Measurements from ENCODE around the gene NUDT3. TPM values are rescaled to one million over a fixed set of nuclear protein-coding genes. Genes with fewer than 3 reads are reported as not detected.
"Not testable (repeated sequence)": the region's sequence is repeated elsewhere in the genome, so short reads cannot be mapped to it uniquely, and the experiment has no call there.

The NUDT3 gene
- total RNA-seq, 4 donors from 2014 or later, result 17.3 to 28.1 (median 20.6) TPM

GRCh38 chr6:34325633-34326032 lies 66.8 kb downstream of the NUDT3 start:
- Histone ChIP-seq H3K27ac (no peak overlapping the region), H3K4me3 (no peak overlapping the region), H3K4me1 (no peaks in the 10 kb centered on the region), H3K27me3 (no peaks in the 10 kb centered on the region), H3K36me3 (no peaks in the 10 kb centered on the region), H3K9me3 (no peaks in the 10 kb centered on the region)
- TF ChIP-seq POLR2A (IDR thresholded peaks at IDR 0.05), result no peak
- TF ChIP-seq, protein P1, sequence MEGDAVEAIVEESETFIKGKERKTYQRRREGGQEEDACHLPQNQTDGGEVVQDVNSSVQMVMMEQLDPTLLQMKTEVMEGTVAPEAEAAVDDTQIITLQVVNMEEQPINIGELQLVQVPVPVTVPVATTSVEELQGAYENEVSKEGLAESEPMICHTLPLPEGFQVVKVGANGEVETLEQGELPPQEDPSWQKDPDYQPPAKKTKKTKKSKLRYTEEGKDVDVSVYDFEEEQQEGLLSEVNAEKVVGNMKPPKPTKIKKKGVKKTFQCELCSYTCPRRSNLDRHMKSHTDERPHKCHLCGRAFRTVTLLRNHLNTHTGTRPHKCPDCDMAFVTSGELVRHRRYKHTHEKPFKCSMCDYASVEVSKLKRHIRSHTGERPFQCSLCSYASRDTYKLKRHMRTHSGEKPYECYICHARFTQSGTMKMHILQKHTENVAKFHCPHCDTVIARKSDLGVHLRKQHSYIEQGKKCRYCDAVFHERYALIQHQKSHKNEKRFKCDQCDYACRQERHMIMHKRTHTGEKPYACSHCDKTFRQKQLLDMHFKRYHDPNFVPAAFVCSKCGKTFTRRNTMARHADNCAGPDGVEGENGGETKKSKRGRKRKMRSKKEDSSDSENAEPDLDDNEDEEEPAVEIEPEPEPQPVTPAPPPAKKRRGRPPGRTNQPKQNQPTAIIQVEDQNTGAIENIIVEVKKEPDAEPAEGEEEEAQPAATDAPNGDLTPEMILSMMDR (IDR thresholded peaks at IDR 0.05), result no peak
- no peak for DNase-seq

- DNase-seq, result no peak
- Histone ChIP-seq H3K9me3 (no peaks in the 10 kb centered on the region), H3K27me3 (no peaks in the 10 kb centered on the region), H3K4me3 (no peak overlapping the region), H3K27ac (no peak overlapping the region), H3K4me1 (no peaks in the 10 kb centered on the region), H3K36me3 (no peaks in the 10 kb centered on the region)
- TF ChIP-seq POLR2A (IDR thresholded peaks at IDR 0.05), result no peak
- TF ChIP-seq, protein P1 (IDR thresholded peaks at IDR 0.05), result no peak
These were observed 67.6 kb downstream of the NUDT3 start for GRCh38 chr6:34324738-34325444.

DNA sequence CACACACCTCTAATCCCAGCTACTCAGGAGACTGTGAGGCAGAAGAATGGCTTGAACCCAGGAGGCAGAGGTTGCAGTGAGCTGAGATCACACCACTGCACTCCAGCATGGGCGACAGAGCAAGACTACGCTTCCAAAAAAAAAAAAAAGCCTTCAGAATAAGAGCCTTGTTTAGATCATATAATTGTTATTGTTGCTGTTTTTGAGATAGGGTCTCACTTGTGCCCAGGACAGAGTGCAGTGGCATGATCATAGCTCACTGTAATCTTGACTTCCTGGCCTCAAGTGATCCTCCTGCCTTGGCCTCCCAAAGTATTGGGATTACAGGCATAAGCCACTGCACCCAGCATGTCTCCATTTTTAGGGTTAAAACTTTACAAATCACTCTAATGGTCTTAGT lies 68.2 kb downstream of the NUDT3 start:
- not testable (repeated sequence) for DNase-seq, H3K4me3 ChIP-seq, H3K27me3 ChIP-seq, H3K9me3 ChIP-seq, H3K4me1 ChIP-seq, H3K36me3 ChIP-seq, H3K27ac ChIP-seq

DNA sequence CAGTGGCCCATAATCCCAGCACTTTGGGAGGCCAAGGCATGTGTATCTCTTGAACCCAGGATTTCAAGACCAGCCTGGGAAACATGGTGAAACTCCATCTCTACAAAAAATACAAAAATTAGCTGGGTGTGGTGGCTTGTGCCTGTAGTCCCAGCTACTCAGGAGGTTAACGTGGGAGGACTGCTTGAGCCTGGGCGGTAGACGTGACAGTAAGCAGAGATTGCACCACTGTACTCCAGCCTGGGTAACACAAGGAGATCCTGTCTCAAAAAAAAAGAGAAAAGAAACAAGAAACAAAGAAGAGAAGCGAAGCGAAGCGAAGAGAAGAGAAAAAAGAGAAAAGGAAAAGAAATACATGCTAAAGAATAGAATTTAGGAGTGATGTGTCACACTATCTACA lies 69.2 kb downstream of the NUDT3 start:
- TF ChIP-seq, protein P1 (IDR thresholded peaks at IDR 0.05), result no peak
- no peak for TF ChIP-seq POLR2A (IDR thresholded peaks at IDR 0.05)

GRCh38 chr6:34322732-34323131 lies 69.7 kb downstream of the NUDT3 start:
- H3K4me1 ChIP-seq, result peaks cover 0 to 6% (median 0%) of the 10 kb centered on the region in 4 donors
- TF ChIP-seq, protein P1 (IDR thresholded peaks at IDR 0.05), result no peak
- no peak for TF ChIP-seq POLR2A (IDR thresholded peaks at IDR 0.05)
- DNase-seq, result no peak
- no peaks in the 10 kb centered on the region for H3K27me3 ChIP-seq
- H3K27ac ChIP-seq, result no peak overlapping the region
- no peaks in the 10 kb centered on the region for H3K36me3 ChIP-seq
- H3K4me3 ChIP-seq, result no peak overlapping the region
- no peaks in the 10 kb centered on the region for H3K9me3 ChIP-seq

More for the DNA sequence above, 69.2 kb downstream of the NUDT3 start:
- Histone ChIP-seq H3K27me3 (no peaks in the 10 kb centered on the region), H3K9me3 (no peaks in the 10 kb centered on the region), H3K4me1 (peaks cover 0 to 6% (median 0%) of the 10 kb centered on the region in 4 donors), H3K27ac (no peak overlapping the region), H3K36me3 (no peaks in the 10 kb centered on the region), H3K4me3 (no peak overlapping the region)
- DNase-seq, result no peak

- Histone ChIP-seq H3K4me3 (no peak overlapping the region), H3K27me3 (no peaks in the 10 kb centered on the region), H3K4me1 (peaks cover 0 to 6% (median 0%) of the 10 kb centered on the region in 4 donors), H3K27ac (no peak overlapping the region), H3K9me3 (no peaks in the 10 kb centered on the region), H3K36me3 (no peaks in the 10 kb centered on the region)
- TF ChIP-seq, protein P1 (IDR thresholded peaks at IDR 0.05), result no peak
- TF ChIP-seq POLR2A (IDR thresholded peaks at IDR 0.05), result no peak
- DNase-seq, result no peak
These were observed 70.6 kb downstream of the NUDT3 start for GRCh38 chr6:34321821-34322220.
